Endometrial microvascular endothelial cells (primary cell): ENCODE measurements around the gene ASCC1. TPM values are rescaled to one million over a fixed set of nuclear protein-coding genes. Genes with fewer than 3 reads are reported as not detected.
"Not testable (repeated sequence)": the region's sequence is repeated elsewhere in the genome, so short reads cannot be mapped to it uniquely, and the experiment has no call there.

ENCODE experiments used
- in situ Hi-C: cut with HindIII; loops from 2 replicates; pipeline ENCODE4 v1.10.0; 2017; ENCODE audit warnings: low sequenced_read_pairs, low pct_unique_long_range_greater_than_20kb; ENCODE audit errors: inconsistent ontology term
- total RNA-seq: library from RNA; depleted of rRNA; stranded (reverse); fragments of >200 nt; gene quantifications from one replicate; pipeline ENCODE4 v1.2.3, GENCODE V29; 2015; ENCODE audit errors: inconsistent ontology term

ASCC1 gene
- total RNA-seq, 1 donor from 2014 or later = 61.0 TPM

DNA sequence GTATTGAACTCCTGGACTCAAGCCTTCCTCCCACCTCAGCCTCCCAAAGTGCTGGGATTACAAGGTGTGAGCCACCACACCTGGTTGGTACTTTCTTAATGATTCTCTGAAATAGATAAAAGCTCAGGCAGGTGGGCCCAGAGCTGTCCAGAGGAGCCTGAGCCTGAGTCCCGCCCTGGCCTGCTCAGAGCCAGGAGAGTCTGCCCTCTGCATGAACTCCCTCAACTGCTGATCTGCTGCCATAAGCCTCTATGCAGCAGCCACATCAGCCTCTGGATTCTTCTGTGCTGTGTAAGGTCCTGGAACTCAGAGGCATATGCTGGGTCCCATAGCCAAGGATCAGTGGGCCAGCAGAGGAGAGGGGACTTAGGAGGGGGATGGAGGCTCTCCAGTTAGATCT lies 34.6 kb upstream of the ASCC1 start:
- in situ Hi-C loops = no loop called here

DNA sequence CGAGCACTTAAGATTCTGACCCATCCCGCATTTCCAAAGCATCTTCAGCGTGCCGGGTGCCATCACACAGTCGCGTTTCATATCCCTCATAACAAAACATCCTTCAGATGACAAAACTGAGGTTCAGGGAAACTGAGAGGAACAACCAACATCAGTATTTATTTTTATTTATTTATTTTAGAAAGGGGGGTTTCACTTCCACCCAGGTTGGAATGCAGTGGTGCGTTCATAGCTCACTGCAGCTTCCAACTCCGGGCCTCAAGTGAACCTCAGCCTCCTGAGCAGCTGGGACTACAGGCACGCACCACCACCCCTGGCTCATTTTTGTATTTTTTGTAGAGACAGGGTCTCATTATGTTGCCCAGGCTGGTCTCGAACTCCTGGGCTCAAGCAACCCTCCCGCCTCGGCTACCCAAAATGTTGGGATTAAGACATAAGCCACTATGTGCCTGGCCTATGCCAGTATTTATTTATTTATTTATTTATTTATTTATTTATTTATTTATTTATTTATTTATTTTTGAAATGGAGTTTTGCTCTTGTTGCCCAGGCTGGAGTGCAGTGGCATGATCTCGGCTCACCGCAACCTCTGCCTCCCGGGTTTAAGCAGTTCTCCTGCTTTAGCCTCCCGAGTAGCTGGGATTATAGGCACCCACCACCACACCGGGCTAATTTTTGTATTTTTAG lies 33.2 kb upstream of the ASCC1 start:
- in situ Hi-C loops = not testable (repeated sequence)

DNA sequence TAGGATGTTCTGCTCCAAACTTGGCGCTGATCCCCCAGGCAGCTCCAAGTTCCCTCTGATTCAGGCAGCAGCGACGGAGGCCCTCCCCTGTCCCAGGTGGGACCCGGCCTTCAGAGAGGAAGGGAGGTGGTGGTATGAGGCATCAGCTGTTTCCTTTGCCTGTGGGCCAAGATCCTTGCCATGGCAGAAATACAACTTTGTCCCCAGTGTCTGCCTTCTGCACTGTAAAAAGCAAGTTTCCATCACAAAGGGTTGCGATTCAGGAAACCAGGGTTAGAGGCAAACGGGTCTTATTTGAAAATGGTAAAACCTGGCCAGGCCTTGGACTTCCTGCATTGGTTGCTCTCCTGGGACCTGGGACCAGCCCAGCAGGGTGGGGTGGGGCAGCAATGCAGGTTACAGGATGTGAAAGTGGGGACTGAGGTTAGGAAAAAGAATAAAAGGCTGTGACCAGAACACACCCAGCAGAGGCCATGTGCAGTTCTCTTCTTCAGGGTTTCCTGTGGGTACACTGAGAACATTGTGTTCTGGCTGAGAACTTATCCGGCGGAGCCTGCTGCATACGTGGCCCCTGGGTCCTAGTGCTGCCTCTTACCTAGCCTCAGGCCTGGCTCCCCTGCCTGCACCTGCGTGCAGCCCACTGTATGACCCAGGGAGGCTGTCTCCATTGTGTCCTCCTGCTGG lies 32.5 kb upstream of the ASCC1 start:
- in situ Hi-C loops = no loop called here

DNA sequence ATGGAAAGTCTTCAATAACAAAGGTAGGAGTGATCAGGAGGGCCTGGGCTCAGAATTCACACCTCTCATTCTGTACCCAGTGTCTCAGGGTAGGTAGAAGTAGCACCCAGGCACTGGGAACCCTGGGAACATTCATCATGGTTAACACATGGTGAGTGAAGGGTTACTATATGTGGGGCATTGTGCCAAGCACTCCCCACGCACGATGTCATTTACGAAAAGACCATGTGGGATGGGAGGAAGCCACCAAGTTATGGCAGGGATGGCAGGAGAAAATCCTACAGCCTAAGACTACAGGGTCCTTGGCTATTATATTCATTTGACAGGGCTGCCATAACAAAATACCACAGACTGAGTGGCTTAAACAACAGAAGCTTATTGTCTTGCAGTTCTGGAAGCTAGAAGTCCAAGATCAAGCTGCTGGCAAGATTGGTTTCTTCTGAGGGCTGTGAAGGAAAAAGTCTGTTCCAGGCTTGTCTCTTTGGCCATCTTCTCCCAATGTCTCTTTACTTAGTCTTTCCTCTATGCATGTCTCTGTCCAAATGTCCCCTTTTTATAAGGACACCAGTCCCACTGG lies 30.0 kb upstream of the ASCC1 start:
- in situ Hi-C loops = no loop called here

DNA sequence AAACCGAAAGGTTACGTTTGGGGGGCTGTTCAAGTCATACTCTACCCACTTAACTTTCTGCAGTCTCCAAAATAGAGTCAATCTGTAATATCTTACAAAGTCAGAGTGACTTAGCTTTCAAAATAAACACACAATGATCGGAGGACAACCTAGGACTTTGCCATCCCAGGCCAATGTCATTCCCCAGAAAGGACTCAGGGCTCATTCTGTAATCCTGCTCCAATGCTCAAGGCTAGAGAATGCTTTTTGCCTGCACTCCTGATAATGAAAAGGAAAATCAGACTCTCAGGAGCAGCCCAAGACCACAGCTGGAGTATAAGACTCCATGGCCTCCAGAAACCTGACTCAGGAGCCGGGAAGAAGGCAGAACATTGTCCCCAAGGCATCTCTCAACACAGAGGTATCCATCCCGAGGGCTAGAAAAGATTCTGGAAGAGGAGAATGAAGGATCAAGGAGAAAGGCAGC lies 28.5 kb upstream of the ASCC1 start:
- in situ Hi-C loops = no loop called here

DNA sequence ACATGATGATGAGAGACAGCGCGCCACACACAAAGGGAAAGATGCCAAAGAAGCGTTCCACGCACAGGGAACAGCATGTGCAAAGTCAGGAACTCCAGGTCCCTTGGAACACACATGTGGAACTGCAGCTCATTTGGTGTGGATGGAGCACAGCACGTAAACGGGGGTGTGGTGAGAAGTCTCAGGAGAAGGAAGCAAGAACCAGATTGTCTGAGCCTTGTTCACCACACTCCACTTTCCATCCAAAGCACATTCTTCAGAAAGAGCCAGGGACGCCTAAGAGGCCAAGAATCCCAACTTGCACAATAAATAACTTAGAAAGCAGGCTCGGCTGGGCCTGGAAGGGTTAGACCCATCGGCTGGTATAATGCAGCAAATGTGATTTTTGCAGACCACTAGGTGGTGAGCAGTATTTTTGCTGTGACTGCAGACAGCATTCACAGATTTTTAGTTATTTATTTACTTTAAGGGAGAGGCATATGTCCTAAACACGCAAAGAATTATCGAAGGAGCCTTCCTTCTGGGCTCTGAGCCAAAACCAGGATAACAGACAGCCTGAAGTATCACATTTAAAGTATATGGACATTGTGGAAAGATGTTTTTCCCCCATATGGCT lies 27.9 kb upstream of the ASCC1 start:
- in situ Hi-C loops = no loop called here

DNA sequence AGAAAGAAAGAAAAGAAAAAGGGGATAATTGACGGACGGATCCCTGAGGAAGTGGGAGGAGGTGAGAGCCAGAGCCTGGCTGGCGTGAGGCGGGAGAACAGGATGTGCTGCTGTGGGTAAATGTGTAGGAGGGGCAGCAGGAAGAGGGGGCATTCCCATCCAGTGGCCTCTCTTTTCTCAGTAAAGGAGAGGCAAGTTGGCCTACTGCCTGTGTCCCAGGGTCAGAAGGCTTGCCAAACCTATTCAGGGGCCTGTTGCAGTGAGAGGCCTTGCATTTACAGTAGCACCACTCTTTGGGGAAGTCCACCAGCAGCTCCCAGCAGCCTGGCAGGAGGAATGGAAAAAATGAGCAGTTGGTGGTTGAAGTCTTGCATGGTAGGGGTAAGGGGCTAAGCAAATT lies 26.6 kb upstream of the ASCC1 start:
- in situ Hi-C loops = no loop called here

DNA sequence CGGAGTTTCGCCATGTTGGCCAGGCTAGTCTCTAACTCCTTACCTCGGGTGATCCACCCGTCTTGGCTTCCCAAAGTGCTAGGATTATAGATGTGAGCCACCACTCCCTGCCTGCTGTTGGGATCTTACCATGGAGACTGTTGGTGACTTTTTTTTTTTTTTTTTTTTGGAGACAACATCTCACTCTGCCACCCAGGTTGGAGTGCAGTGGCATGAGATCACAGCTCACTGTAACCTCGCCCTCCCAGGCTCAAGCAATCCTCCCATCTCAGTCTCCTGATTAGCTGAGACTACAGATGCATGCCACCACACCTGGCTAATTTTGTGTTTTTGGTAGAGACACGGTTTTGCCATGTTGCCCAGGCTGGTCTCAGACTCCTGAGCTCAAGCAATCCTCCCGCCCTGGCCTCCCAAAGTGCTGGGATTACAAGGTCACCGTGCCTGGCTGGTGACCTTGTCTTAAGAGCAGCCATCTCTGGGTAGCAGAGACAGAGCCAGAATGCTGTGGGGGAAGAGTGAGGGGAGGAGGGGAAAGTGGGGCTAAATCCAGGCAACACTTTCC lies 25.7 kb upstream of the ASCC1 start:
- in situ Hi-C loops = no loop called here

DNA sequence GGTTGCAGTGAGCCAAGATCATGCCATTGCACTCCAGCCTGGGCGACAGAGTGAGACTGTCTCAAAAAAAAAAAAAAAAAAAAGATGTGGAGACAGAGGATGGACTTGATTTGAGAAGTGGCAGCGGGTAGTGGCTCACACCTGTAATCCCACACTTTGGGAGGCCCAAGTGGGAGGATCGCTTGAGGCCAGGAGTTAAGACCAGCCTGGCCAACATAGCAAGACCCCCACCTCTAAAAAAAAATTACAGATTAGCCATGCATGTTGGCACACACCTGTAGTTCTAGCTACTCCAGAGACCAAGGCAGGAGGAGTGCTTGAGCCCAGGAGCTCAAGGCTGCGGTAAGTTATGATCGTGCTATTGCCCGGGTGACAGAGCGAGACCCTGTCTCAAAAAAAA lies 24.3 kb upstream of the ASCC1 start:
- in situ Hi-C loops = no loop called here

DNA sequence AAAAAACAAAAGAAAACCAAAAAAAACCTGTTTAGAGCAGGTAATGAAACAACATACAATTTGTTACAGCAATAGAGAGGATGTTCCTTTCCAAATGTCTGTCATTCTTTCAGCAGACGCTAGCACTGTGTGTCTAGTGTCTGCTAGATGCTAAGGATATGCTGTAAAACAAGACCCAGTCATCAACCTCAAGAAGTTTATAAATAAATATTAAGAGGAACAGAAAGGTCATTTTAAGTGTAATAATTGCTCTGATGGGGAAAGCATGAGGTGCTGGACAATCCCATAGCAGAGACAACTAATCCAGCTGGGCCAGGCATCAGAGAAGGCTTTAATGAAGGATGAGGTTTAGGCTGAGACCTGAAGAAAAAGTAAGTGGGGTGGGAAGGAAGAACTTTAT lies 23.3 kb upstream of the ASCC1 start:
- in situ Hi-C loops = no loop called here

DNA sequence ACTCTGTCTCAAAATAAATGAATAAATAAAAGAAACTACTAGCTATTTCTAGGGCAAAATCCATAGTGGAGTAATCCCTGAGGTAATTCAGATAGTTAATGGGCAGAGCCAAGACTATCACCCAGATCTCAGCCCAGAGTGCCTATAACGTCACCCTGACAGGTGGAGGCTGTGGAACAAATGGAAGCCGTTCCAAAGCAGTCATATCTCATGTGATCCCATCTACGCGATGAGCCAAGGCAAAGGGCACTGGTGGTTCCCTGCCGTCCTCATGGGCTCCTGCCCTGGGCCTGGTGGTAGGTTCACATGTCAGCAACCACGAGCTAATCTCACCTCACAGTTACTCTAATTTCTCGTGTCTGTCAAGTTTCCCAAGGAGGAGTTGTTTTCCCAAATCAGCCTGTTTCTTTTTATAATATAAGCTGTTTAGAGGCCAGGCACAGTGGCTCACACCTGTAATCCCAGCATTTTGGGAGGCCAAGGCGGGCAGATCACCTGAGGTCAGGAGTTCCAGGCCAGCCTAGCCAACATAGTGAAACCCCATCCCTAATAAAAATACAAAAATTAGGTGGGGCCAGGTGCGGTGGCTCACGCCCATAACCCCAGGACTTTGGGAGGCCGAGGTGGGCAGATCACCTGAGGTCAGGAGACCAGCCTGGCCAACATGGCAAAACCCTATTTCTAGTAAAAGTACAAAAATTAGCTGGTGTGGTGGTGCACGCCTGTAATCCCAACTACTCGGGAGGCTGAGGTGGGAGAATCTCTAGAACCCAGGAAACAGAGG lies 22.5 kb upstream of the ASCC1 start:
- in situ Hi-C loops = no loop called here

DNA sequence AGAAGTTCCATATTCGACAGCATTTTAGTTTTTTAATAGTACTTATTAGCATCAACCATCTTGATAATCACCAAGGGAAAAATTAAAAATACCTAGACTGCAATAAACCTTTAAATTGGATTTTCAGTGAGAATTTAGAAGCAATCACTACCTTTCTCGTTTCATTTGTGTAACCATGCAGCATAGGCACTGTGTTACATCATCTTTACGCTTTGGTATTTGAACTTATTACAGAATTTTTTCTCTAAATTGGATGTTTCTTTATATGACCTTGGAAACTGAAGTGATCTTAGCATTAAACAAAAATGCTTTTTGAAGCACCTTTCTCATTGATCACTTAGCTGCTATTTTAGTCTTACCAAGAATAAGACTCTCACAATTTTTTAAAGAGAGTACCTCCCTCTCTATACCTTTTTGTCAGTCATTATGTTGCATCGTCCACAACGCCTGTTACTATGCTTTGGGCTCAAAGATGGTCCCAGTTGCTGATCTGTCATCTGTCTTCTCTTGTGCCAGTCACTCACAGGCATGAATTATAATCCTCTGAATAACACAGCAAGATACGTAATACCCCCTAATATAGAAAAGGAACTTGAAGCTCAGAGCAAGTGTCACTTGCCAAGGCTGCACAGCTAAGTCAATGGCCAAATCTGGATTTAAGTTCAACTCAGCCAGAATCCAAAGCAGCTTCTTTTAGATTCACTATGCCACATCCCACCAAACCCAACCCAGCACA lies 19.6 kb upstream of the ASCC1 start:
- in situ Hi-C loops = no loop called here

DNA sequence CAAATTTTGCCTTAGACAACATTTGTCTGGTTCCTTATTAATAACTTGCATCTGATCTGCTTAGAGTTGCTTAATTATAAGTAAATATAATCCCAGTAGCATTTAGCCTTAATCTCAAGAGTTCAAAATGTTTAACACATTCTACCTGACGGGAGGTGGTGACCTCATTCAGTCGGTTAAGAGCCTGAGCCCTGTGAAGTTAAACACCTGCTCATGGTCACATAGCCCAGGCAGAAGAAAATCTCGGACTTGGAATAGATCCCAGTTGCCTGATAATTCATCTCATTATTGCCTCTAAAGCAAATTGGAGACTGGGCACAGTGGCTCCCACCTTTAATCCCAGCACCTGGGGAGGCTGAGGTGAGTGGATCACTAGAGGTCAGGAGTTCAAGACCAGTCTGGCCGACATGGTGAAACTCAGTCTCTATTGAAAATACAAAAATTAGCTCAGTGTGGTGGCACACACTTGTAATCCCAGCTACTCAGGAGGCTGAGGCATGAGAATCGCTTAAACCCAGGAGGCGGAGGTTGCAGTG lies 18.6 kb upstream of the ASCC1 start:
- in situ Hi-C loops = no loop called here

DNA sequence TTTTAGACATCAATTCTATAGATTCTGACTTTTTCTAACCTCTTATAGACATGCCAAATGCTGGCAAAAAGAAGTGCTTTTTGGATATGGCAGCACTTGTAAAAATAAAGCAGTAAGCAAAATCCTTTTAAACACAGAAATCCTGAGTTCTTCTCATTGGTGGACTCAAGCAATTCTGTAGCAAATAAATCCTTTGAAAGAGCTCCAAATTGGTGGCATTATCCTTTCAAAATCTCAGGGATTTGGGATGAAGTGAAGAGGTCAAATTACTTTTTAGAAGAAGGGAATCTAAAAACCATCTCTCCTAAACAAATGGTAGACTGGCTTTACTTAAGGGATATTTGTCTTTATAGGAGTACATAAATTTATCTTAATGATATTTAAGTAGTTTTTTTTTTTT lies 17.5 kb upstream of the ASCC1 start:
- in situ Hi-C loops = no loop called here

DNA sequence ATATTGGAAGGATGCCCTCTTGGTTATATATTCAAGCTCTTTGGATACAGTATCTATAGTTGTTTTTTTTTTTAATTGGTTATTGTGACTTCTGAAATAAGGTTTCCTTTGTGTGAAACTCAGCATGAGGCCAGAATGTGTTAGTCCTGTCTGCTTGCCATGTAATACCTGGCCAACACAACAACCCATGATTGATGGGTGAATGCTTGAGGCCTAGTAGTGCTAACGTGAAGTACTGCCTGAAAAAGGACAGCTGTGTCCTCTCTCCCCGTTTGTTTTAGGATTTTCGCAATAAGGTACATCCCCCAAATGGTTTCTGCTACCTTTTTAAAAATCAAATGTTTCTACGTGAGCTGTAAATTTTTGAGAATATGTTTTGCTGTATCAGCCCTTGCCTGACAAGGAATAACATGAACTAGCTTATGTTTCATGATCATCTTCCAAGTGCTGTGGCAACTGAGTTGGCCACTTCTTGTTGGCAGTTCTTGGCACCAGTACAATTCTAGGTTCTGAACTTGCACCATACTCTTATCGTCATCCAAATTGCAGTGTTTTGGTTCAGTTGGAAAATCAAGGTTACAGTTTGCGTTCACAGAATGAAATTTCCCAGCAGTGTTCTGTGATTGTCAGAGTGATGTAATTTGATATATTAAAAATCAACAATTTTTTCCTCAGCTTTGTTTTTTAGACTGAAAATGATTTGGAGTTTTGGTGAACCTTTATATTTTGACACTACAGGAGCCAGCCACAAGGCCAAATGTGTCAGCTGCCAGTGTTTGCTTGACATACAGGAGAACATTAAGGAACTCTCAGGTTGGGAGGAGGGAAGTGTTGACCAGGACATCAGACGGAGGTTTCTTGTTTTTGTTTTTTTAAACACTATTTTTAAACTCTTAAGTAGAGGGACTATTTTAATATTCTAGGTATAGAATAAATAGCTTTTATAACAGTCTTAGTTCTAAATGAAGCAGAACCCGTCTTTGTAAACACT lies 13.5 kb upstream of the ASCC1 start:
- in situ Hi-C loops = no loop called here

DNA sequence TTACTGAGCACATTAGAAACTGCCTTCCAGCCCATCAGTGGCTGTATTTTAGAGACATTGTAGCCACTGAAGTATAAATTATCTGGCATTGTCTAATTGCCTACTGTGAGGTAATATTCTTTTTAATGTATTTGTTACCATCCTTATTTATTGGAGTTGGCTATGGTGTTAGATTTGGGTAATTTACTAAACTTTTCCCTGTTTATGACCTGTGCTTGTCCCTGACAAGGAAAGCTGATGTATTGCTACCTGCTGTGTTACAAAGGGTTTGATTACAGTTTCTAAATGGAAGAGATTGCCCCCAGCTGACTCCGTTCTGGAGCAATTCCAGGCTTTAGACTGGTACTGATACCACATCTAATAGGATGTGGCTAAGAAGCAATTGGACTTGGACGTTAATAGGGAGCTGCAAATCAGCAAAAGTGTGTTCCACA lies 12.3 kb upstream of the ASCC1 start:
- in situ Hi-C loops = no loop called here

DNA sequence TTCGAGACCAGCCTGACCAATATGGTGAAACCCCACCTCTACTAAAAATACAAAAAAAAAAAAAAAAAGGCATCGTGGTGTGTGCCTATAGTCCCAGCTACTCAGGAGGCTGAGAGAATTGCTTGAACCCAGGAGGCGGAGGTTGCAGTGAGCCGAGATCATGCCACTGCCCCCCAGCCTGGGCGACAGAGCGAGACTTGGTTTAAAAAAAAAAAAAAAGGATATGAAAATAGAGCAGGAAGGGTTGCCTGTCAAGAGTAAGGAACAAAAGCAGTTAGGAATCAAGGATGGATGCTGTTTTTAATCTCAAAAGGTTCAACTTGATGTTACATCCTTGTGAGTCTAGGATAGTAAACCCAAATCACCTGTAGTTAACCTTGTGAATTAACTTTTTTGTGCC lies 11.8 kb upstream of the ASCC1 start:
- in situ Hi-C loops = no loop called here
